Measurements from ENCODE around the gene ACOT13.
"Not testable (repeated sequence)": the region's sequence is repeated elsewhere in the genome, so short reads cannot be mapped to it uniquely, and the experiment has no call there.

The ACOT13 gene

GRCh38 chr6:24721461-24722215 is 54.8 kb downstream of the ACOT13 start:
- no peak for DNase-seq (ENCODE audit: low read depth, low spot score)

DNA sequence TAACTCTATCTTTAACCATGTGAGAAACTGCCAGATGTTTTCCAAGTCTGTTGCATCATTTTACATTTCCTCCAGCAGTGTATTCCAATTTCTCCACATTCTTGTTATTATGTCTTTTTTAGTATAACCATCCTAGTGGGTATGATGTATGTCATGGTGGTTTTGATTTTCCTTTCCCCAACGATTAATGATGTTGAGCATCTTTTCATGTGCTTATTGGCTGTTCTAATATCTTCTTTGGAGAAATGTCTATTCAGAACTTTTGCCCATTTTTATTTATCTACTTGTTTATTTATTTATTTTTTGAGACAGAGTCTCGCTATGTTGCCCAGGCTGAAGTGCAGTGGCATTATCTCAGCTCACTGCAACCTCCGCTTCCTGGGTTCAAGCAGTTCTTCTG is 56.4 kb downstream of the ACOT13 start:
- DNase-seq (ENCODE audit: low read depth, low spot score), result no peak

DNA sequence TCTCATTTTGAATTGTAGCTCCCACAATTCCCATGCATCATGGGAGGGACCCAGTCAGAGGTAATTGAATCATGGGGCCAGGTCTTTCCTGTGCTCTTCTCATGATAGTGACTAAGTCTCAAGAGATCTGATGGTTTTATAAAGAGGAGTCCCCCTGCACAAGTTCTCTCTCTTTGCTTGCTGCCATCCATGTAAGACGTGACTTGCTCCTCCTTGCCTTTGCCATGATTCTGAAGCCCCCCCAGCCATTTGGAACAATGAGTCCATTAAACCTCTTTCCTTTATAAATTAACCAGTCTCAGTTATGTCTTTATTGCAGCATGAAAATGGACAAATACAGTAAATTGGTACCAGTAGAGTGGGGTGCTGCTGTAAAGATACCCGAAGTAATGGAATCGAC is 63.8 kb downstream of the ACOT13 start:
- DNase-seq (ENCODE audit: low read depth, low spot score), result not testable (repeated sequence)

DNA sequence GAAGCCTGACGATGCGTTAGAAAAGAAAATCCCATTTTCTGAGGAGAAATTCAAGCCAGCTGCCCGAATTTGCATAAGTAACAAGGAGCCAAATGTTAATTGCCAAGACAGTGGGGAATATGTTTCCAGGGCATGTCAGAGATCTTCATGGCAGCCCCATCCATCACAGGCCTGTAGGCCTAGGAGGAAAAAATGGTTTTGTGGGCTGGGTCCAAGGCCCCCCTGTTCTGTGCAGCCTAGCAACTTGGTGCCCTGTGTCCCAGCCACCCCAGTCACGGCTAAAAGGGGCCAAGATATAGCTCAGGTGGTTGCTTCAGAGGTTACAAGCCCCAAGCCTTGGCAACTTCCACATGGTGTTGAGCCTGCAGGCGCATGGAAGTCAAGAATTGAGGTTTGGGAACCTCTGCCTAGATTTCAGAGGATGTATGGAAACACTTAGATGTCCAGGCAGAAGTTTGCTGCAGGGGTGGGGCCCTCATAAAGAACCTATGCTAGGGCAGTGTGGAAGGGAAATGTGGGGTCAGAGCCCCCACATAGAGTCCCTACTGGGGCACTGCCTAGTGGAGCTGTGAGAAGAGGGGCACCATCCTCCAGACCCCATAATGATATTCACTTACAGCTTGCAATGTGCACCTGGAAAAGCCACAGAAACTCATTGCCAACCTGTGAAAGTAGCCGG is 64.7 kb downstream of the ACOT13 start:
- DNase-seq (ENCODE audit: low read depth, low spot score), result not testable (repeated sequence)

- DNase-seq (ENCODE audit: low read depth, low spot score), result no peak
These were observed 67.3 kb downstream of the ACOT13 start for GRCh38 chr6:24734166-24734565.

DNA sequence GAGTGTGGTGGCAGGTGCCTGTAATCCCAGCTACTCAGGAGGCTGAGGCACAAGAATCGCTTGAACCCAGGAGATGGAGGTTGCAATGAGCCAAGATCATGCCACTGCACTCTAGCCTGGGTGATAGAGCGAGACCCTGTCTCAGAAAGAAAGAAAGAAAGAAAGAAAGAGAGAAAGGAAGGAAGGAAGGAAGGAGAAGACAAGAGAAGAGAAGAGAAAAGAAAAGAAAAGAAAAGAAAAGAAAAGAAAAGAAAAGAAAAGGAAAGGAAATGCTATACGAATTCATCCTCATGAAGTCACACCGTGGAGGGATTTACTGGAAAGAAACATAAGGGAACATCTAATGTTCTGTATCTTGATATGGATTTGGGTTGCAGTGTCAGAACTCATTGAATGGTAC is 67.8 kb downstream of the ACOT13 start:
- not testable (repeated sequence) for DNase-seq (ENCODE audit: low read depth, low spot score)

- no peak for DNase-seq (ENCODE audit: low read depth, low spot score)
These were observed 71.9 kb downstream of the ACOT13 start for GRCh38 chr6:24738741-24739140.

DNA sequence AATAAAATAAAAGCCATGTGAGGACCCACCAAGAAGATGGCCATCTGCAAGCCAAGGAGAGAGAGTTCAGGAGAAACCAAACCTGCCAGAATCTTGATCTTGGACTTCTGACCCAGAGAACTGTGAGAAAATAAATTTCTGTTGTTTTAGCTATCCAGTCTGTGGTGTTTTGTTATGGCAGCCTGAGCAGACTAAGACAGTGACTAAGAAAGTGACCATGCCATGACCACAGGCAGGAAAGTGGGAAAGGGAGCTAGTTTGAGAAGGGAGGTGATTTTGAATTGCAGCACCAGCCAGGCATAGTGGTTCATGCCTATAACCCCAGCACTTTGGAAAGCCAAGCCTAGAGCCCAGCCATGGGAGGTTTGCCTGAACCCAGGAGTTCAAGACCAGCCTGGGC is 74.0 kb downstream of the ACOT13 start:
- DNase-seq (ENCODE audit: low read depth, low spot score), result no peak

GRCh38 chr6:24742216-24742738 is 75.4 kb downstream of the ACOT13 start:
- DNase-seq (ENCODE audit: low read depth, low spot score), result no peak

DNA sequence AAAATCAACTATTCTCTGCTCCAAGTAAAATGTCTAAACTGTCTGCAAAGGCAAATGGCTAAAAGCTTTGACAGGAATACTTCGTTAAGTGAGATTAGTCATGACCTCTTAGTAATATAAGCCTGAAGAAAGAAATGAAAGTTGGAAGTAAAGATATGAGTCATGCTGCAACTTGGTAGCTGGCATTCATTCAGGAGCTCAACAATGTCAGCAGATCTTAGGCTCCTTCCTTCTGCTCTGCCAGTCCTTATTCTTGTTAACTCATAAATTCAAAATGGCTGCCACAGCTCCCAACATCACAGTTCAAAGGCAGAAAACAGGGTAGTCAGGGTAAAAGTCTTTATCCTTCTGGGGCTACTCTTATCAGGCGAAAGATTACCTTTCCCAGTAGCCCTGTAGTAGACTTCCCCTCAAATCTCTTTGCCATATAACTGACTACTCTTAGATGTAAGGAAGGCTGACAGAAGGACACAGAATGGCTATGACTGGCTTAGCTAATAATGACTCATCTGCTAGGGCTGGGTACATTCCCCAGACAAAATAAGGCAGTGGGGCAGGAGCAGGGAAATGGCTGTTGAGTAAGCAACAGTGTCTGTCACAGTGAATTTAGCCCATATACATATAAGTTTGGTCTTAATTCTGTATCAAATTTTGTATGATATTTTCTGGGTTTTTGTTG is 76.5 kb downstream of the ACOT13 start:
- peak; percentile 71 for DNase-seq (ENCODE audit: low read depth, low spot score)

DNA sequence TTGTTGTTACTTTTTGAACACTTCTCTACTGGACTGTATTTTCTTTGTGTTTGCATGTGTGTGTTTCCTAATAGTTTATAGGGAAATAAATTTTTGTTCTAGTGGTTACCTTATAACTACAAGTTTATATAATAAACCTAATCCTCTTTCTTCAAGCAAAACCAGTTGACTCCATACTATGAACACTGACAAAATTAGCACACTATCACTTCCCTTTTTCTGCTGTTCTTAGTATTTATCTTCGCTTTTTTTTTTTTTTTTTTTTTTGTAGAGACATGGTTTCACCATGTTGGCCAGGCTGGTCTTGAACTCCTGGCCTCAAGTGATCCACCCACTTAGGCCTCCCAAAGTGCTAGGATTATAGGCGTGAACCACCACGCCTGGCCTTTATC is 77.1 kb downstream of the ACOT13 start:
- DNase-seq (ENCODE audit: low read depth, low spot score), result no peak

DNA sequence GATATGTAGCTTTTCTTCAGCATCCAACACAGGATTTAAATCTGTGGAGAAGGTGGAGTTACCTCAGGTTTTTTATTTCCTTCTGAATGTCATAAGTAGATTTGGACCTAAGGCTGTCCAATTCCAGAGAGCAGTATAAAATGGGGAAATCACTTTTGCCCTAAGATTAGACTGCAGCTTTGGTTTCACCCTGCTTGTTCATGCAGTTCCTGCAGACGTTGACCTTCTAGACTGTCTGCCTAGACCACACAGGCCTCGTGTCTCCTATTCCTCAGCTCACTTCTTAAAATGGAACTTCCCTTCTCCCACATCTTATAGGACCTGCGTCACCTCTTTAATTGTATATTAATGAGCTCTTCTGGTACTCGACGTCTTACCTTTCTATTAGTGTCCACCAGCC is 78.0 kb downstream of the ACOT13 start:
- DNase-seq (ENCODE audit: low read depth, low spot score), result no peak

DNA sequence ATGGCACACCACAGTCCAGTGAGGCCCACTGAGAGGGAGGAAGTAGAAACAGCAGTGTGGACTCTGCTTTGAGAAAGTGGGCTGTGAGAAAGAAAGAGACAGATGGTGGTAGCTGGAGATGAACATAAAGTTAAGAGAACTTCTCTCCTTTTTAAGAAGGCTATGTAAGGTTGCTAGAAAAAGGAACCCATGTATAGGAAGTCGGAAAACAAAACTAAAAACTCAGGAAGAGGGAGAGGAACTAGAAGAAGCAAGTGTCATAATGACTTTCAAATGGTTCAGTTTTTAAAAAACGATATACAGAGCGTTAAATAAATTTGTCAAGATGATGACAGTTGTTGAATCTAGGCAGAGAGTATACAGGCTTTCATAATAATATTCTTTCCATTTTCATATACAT is 82.4 kb downstream of the ACOT13 start:
- no peak for DNase-seq (ENCODE audit: low read depth, low spot score)

GRCh38 chr6:24750878-24751277 is 84.0 kb downstream of the ACOT13 start:
- not testable (repeated sequence) for DNase-seq (ENCODE audit: low read depth, low spot score)

DNA sequence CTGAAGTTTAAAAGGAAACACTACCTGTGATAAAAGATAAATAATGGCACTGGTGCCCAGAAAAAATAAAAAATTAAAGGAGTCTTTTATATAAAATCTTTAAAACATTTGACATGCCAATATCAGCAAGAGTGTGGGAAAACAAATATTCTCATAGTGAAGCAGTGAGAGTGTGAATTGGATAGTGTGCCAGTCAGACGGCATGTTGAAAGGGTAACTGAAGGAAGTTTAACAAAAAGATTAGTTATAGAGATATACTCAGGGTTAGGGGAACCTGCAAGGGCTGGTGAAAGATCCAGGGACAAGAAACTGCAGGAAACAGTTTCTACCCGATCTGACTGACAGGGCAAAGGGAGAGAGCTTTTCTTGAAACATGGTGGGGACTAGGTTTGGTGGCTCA is 85.6 kb downstream of the ACOT13 start:
- no peak for DNase-seq (ENCODE audit: low read depth, low spot score)

- no peak for DNase-seq (ENCODE audit: low read depth, low spot score)
These were observed 86.1 kb downstream of the ACOT13 start for GRCh38 chr6:24752917-24753492.

DNA sequence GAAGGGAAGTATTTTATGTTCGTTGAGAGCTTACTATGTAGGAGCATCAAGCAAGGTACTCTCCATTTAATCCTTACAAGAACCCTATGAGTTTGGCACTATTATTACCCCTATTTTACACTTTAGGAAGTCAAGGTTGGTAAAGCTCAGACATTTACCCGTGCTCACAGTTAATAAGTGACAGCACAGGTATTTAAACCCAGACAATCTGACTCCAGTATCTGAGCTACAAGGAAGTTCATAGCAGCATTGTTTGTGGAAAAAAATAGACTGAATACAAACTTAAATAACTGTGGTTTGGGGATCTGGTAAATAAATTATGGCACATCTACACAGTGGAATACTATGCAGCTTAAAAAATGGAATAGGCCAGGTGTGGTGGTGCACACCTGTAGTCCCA is 86.7 kb downstream of the ACOT13 start:
- DNase-seq (ENCODE audit: low read depth, low spot score), result no peak

- DNase-seq (ENCODE audit: low read depth, low spot score), result not testable (repeated sequence)
These were observed 87.5 kb downstream of the ACOT13 start for GRCh38 chr6:24754378-24754777.
